ENCODE measurements around the gene KDM7A.
"Not testable (repeated sequence)": the region's sequence is repeated elsewhere in the genome, so short reads cannot be mapped to it uniquely, and the experiment has no call there.

Gene KDM7A, protein sequence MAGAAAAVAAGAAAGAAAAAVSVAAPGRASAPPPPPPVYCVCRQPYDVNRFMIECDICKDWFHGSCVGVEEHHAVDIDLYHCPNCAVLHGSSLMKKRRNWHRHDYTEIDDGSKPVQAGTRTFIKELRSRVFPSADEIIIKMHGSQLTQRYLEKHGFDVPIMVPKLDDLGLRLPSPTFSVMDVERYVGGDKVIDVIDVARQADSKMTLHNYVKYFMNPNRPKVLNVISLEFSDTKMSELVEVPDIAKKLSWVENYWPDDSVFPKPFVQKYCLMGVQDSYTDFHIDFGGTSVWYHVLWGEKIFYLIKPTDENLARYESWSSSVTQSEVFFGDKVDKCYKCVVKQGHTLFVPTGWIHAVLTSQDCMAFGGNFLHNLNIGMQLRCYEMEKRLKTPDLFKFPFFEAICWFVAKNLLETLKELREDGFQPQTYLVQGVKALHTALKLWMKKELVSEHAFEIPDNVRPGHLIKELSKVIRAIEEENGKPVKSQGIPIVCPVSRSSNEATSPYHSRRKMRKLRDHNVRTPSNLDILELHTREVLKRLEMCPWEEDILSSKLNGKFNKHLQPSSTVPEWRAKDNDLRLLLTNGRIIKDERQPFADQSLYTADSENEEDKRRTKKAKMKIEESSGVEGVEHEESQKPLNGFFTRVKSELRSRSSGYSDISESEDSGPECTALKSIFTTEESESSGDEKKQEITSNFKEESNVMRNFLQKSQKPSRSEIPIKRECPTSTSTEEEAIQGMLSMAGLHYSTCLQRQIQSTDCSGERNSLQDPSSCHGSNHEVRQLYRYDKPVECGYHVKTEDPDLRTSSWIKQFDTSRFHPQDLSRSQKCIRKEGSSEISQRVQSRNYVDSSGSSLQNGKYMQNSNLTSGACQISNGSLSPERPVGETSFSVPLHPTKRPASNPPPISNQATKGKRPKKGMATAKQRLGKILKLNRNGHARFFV

GRCh38 chr7:140176811-140177702 is at the start of gene KDM7A:
KDM7A (minus strand) TSS chr7:140176983; CDS start chr7:140176937, 46 bp downstream.
- DNase-seq, result peak; percentile 75

GRCh38 chr7:140225562-140226249 is 48.9 kb upstream of the KDM7A start:
- DNase-seq, result no peak

GRCh38 chr7:140223515-140224221 is 46.9 kb upstream of the KDM7A start:
- no peak for DNase-seq

DNA sequence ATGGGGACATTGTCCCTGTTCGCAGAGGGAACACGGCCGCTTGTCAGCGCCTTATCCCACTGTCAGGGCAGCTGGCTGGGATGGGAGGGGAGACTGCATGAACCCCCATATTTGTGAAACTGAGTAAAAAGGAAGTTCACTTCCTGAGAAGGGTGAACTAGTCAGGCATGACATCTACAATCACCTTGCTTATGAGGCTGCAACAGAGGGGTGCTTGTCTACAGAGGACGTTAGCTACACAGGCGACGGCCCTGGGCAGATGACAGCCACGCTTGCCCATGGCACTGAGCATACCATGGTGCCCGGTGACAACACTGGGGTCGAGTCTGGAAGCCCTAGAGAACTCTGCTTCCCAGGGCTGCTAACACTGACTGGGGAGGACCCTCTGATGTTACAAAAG is 46.0 kb upstream of the KDM7A start:
- no peak for DNase-seq

- DNase-seq, result no peak
These were observed 43.1 kb upstream of the KDM7A start for GRCh38 chr7:140219672-140220524.

DNA sequence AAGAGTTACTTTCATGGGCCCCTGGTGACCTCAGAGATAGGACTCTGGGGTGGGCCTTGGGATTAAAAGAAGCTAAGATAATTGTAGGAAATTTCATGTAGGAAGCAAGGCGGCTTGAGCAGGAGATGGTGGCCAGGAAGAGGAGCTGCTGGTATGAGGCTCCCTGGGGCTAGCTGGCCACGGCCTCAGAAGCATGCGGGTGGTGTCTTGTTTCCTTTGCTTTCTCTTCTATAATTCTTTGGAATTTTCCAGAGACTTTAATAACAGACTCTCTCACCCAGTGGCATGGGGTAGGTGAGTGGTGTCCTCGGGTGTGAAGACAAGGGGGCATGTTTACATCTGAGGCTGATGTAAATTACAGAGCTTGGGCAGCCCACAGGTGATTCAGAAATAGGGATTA is 41.9 kb upstream of the KDM7A start:
- no peak for DNase-seq

- DNase-seq, result no peak
These were observed 41.1 kb upstream of the KDM7A start for GRCh38 chr7:140217750-140218501.

- no peak for DNase-seq
These were observed 38.5 kb upstream of the KDM7A start for GRCh38 chr7:140215281-140215680.

DNA sequence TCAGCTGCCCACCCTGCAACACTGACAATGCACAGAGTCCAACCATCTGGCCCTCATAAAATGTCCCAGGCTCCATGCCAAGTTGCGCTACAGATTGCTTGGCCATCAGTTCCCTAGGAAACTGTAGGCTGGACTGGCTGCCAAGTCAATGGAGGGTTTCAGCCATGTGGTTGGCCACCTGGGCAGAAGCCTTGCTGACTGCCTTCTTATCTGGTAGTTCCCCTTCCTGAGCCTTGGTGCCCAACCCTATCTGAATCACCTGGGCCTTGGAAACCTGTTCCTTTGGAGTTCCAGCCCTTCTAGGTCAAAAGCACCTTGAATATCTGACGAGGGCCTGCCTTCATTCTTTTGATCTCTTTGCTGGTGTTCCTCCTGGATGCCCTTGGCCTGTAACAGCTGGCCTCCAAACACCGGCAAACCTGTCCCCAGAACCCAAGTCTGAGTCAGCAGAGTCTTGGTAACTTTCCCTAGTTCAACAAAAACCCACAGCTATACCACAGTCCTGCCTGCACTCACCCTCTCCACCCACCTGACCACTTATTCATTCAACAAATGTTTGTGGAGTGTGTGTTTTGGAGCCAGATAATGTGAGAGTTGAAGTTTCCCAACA is 37.4 kb upstream of the KDM7A start:
- DNase-seq, result no peak

GRCh38 chr7:140213684-140214074 is 36.9 kb upstream of the KDM7A start:
- no peak for DNase-seq

DNA sequence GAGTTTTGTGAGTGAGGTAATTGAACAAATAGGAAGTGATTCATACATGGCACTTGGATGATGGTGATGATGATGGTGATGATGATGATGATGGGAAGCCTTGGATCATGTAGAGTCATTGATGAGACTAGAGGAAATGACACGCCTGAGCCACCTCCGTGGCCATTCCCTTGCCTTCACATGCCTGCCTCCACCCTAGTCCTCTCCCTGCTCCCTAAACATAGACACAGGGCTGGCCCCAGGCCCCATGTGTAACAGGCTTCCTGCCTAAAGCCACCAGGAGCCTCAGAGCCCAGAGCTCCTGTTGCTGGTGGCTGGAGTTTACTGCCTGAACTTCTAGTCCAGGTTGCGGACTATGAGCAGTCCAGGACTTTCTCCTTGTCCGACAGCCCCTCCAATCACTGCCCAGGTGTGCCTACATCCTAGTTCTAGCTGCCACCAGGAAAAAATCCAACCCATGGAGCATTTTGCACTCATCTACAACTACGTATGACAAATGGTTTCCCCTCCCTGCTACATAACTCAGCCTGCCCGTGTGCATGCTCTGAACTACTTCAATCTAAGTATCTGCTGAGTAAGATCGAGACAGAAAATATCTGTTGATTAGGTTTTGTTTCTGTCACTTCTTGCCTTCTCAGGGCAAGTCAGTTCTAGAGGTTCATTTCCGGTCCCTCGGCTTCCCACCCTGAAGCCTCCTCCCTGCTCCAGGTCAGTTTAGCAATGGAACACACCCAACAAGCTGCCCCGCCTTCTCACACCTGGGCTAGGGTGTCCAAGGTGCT is 35.5 kb upstream of the KDM7A start:
- no peak for DNase-seq

- DNase-seq, result no peak
These were observed 34.9 kb upstream of the KDM7A start for GRCh38 chr7:140211698-140212097.

DNA sequence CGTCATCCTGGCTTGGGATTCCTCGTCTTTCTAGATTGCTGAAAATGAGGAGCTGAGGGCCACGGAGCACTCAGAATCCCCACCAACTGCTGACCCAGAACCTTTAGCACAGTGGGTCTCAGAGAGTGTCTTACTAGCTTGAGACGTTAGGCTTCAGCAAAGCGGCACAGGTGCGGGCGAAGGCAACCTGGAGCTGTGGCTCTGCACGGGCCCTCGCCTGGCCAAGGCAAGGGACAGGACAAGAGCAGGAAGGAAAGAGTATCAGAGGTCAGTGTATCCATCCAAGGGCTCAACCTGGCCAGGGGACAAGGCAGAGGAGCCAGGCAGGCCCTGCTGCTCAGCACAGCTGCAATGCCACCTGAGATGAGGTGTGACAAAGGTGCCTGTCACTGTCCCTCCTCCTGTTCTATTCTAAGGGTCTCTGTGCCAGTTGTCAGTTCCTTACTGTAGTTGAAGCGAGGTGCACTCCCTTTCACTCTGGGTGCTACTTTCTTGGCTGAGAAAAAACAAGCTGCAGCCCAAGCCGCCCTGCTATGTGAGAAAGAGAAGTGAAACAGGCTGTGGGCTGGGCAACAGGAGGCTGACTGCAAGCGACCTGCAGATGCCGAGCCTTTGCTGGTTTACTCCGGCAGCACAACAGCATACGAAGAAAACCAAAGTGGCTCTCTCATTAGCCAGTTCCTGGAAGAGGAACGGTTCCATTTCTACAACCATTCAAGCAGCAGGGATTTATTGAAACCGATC is 33.3 kb upstream of the KDM7A start:
- no peak for DNase-seq

DNA sequence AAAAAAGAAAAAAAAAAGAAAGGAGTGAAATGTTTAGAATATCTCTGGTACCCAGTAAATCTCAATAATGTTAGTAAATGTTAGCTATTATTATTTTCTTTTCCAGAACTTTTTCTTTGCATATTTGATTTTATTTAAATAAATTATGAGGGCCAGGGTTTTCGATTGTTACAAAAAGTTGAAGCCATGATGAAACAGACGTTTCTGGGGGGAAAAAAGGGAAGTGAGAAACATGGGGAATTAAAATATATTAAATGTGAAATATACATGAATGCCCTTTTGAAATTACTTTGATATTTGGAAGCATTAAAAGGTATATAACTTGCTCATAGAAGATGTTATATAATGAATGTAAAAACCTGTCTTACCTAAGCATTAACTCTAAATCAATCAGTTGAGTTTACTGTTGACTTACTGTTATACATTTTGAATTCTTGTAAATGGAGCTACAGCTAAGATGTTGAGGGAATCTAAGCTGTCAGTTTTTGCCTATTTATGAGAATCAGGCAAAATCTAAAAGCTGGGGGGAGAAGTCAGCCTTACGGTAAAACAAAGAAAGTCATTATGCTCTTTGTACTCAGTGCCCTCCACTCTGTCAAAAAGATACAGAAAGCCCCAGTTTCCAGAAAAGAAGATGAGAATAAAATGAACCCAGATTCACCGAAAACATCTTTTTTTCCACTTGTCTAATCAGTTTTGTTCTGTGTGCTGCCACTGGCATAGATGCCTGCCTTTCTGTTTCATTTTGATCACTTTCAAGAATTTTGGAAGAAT is 30.0 kb upstream of the KDM7A start:
- DNase-seq, result no peak

DNA sequence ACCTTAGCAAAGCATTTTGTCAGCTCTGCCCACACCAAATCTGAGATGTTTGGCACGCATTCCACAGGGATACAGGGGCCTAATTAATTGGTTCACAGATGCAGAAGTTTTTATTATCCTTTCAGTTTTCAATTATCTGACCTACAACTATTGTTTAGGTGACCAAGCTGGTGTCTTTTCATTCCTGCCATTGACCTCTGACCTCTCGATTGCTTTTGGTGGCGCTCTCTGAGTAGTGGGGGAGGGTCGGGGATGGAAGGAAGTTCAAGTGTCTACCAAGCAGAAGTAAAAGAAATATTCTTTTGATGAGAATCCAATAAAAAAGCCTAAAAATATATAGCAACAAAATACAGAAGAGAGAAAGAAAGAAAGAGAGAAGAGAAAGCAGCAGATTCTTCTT is 28.8 kb upstream of the KDM7A start:
- DNase-seq, result no peak

DNA sequence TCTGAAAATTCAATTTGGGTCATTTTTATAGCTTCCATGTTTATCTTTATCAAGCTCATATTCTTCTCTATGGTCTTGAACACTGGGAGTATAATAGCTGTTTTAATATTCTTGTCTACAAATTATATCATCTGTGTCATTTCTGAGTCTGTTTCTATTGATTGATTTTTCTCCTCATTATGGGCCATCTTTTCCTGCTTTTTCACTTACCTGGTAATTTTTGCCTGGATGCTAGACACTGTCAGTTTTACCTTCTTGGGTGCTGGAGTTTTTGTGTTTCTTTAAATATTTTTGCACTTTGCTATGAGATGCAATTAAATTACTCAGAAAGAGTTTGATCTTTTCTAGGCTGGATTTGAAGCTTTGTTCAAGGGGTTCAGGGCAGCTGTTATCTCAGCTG is 26.8 kb upstream of the KDM7A start:
- no peak for DNase-seq

DNA sequence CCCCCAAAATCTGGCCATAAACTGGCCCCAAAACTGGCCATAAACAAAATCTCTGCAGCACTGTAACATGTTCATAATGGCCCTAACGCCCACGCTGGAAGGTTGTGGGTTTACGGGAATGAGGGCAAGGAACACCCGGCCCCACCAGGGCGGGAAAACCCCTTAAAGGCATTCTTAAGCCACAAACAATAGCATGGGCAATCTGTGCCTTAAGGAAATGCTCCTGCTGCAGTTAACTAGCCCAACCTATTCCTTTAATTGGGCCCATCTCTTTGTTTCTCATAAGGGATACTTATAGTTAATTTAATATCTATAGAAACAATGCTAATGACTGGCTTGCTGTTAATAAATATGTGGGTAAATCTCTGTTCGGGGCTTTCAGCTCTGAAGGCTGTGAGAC is 26.2 kb upstream of the KDM7A start:
- DNase-seq, result not testable (repeated sequence)
